GM19324 (cell line): ENCODE data around the gene NSFL1C.

Source experiments
- ATAC-seq: cut with Tn5 transposase; IDR thresholded peaks from one replicate; pipeline ENCODE4 v1.9.1; 2021; ENCODE audit warnings: mild to moderate bottlenecking, moderate library complexity; ENCODE audit not compliant: unreplicated experiment, low FRiP score

The NSFL1C gene

DNA sequence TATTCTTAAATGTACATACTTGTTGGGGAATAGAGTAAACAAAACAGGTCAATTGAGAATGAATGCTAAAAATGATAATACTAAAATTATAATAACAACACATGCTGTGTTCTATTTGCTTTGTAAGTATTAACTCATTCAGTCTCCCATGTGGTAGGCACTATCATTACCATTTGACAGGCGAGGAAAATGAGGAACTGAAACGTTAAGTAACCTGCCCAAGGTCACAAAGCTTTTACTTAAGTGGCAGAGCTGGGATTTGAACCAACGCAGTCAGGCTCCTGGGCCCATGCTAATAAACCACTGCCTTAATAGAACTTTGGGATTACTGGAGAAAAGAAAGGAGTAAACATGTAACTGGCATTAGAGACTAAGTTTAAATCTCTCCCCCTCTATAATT lies 3.8 kb downstream of the NSFL1C start:
- ATAC-seq: no peak

DNA sequence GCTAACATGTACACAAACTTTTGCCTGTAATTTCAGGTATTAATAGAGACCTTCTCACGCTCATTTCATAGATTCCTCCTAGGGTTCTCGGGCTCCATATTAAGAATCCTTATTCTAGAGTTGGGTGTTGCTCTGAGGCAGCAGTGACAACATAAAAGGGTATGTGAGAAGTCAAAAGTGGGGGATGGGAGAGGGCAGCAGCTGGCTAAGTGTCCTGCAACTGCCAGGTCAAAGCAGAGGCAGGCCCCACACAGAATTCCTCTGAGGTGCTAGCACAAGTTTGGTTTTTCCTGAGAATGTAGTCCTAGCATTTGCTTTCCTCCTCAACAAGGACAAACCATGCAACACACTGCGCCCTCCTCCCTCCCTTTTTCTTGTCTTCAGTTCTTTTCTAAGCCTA lies 4.6 kb downstream of the NSFL1C start:
- no peak for ATAC-seq

DNA sequence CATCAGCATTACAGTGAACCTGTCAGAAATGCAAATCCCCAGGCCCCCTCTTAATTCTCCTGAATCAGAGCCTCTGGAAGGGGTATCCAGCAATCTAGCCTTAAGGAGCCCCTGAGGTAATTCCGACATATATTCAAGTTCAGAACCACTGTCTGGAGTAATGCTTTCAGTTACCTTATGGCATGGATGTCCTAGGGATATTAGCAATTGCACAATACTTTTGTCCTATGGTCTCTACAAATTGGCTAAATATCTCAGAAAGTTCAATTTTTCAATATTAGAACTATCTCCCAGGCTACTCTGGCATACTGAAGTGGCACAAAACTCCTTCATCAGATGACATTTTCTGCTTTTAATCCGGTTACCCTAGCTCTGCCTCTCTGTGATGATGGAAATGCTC lies 6.4 kb downstream of the NSFL1C start:
- no peak for ATAC-seq

DNA sequence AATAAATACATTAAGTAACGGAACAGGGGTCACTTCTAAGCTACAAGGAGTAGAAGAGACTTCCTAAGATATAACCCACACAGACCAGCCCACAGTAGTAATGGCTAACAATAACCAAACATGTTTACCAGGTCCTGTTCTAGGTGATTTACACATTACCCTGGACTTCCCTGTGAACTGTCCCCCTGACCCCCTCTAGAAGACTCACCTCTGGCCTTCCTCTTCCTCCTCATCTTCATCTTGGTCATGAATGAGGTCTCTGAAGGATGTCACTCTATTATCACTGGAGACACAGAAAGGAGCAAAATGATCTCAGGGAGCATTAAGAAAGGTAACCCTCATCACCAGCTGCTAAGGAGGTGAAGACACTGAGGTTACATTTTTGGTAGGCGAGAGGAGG lies 8.7 kb downstream of the NSFL1C start:
- ATAC-seq: no peak

DNA sequence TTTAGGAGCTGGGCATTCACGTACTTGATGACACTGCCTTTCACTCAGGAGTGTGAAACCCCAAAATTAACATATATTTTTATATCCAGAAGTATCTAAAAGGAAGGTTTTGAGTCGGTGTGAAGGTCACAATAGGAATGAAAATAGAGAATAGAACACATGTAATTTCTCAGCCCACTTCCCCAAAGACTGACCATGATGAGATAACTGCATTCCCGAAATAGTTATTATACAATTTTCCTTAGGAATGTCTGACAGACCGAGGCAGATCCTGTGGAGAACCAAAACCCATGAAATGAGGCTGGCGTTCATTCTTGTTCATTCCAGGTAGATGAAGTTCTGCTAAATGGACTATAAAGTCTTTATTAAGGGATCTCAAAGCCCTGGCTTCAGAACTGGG lies 10.3 kb downstream of the NSFL1C start:
- ATAC-seq: no peak

DNA sequence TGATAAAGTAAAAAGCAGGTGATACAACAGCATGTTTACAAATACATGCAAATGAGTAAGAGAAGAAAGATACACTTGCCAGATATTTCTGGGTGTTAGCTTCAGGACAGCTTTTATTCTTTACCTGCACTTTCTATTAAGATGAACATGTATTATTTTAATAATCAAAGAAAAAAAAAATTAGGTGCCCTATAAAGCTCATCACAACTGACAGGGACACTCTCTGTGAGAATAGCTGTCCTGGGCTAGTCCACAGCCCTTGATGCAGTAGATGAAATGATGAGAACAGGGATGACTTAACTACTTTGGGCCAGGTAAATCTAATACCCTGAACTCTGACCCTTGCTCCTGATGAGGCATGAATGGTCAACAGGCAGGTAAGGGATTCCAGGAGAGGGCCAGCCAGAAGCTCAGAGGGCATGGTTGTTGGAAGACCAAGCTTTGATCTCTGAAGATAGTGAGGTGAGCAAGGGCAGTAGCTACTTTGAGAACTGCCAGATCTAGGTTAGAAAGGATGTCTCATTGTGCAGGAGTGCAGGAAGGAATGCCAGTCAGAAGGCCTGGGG lies 15.6 kb downstream of the NSFL1C start:
- no peak for ATAC-seq

DNA sequence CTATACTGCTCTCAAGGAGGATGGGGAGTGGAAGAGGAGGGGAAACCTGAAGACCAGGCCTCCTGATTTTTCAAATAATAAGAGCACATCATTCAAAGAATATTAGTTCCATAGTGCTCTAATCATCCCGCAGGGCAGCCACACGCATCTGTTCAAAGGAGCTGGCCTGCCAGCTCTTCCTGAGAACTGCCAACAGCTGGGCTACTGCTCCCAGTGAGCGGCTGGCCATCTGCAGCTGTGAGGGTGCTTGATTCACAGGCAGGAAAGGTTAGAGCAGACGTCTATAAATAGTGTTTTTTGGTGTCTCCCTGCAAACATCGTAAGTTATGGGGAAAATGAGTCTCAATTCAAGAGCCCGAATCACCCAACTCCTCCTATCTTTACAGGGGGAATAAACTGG lies 17.3 kb downstream of the NSFL1C start:
- no peak for ATAC-seq

DNA sequence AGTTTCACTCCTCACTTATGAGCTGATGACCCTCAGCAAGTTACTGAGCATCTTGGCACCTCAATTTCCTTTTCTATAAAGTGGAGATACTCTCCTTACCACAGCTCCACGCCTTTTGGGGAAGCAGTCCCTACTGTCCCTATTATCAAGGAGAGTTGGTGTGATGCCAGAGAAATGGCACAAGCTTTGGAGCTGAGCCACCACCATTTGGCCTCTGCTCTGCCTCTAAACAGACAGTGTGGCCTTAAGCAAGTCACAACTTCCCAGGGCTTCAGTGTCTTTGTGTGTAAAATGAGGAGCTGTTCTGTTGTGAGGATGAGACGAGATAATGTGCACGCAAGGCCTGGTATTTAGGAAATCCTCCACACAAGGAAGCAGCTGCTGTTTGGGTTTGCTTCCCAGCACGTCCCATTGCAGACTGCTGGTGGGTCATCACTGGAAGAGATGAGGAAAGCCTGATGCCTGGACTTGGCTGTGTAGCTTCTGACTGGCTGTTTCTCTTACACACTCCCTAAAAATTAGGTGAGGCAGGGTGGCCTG lies 18.5 kb downstream of the NSFL1C start:
- ATAC-seq: no peak

DNA sequence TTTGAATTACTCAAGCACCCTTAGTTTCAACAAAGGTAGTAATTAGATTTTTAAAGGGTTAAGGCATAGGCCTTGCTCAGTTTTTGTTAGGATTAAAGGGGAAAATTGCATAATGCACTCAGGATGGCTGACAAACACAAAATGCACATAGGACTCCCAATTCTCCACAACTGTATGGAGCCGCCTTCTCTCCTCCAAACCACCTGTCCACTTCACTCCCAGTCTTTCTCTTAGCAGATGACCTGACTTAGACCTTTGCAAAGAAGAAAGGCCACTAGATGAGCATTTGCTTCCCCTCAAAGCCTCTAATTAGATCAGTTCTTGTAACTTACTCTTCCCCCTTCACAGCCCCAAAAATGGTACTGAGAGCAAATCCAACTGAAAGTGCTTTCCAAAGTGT lies 20.1 kb downstream of the NSFL1C start:
- ATAC-seq: no peak

DNA sequence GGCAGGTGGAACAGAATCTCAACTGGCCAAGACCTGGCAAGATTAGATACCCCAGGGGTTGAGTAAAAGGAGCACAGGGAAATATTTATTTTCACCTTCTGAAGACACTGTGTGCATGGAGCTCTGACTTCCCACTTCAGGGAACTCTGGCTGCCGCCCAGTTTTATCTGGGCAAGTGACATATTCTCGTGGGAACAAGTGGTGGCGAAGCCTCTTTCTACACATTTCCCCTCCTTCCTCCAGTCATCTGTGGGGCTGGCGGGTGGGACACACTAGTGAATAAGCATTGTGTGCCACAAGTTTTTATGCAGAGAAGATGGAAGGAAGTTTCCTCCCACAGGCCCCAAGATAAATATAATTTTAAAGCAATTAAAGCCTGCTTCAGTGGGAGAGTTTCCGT lies 23.6 kb downstream of the NSFL1C start:
- ATAC-seq: no peak

DNA sequence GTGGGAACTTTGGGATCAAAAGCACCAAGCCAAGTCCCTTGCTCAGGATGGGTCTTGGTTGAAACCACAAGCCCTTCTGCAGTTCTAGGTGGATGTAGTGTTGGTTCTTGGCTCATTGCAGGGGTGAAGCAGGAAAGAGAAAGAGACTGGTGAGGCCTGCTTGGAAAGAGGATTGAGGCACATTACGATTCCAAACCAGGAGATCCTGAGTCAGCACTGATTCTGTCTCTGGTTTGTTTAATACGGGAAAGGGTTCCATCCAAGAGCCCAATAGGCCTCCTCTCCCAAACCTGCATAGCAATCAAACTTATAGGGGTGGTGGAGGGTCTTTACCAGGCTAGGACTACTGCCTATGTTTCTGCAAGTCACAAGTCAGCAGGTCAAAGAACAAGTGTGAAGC lies 24.3 kb downstream of the NSFL1C start:
- ATAC-seq: no peak

DNA sequence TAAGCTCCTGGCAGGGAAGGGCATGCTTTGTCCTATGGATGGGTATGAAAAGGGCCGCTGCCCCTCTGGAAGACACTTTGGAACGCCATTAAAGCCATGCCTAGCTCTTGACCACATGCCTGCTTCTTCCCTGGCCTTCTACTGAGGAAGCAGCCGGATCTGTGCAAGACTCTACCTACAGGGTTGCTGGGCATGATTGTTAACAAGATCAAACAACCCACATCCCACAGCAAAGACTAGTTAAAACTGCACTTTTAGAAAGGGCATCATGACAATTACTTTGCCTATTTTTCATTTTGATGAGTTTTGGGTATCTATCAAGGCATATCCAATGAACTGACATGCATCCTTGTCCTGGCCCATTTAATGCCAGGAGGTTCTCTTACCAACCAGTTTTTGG lies 25.5 kb downstream of the NSFL1C start:
- no peak for ATAC-seq

DNA sequence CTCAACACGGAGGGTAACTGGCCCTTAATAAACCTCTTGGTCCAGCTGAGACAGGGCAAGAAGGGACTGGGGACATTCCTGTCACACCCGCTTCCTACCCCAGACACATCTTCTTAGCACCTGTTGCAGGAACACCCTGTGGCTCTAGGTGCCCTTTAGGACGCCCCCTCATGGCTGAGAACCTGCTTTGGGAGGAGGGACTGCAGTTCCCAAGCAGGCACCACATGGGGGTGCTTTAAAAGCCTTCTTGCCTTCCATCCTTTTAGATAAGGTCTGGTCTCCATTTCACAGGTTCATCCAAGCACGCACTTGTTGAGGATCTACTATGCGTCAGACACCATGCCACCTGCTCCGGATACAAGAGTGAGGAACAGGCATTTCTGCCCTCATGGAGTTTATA lies 26.6 kb downstream of the NSFL1C start:
- no peak for ATAC-seq

DNA sequence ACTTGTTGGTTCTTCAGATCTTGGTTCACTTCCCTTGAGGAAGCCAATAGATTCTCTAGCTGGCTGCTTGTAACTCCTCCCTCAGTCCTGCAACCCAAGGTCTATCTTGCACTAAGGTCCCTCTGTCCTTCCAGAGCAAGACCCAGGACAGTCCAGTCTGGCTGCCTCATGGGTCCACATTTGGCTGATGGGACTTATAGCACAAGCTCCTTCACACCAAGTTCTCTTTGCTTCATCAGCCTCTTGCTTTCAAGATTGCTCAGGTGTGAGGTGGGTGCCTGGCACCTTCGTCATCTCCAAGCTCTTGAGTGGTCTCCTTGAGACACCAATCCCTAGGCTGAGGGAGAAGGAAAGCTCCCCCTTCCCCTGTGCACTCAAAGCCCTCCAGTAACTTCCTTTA lies 28.3 kb downstream of the NSFL1C start:
- no peak for ATAC-seq

DNA sequence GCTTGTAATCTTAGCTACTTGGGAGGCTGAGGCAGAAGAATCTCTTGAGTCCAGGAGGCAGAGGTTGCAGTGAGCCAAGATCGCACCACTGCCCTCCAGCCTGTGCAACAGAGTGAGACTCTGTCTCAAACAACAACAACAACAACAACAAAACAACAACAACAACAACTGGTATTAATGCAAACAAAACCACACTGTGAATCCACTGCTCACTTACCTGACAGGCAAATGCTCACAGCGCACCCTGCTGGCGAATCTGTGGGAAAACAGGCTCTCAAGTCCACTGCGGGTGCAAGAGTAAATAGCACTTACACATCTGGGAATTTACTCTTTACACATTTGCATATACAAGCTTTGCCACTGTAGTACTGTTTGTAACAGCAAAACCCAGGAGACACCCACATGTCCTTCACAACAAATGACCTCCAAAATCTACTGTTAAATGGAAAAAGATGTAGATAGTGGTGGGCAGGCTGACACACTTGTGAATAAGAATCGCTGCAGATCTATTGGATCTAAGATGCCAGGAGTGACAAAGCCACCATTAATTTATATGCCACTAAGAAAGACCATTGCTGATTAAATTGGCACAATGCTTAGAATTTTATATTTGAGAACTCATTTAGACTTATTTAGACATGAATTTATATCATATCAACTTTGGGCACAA lies 29.3 kb downstream of the NSFL1C start:
- ATAC-seq: no peak

DNA sequence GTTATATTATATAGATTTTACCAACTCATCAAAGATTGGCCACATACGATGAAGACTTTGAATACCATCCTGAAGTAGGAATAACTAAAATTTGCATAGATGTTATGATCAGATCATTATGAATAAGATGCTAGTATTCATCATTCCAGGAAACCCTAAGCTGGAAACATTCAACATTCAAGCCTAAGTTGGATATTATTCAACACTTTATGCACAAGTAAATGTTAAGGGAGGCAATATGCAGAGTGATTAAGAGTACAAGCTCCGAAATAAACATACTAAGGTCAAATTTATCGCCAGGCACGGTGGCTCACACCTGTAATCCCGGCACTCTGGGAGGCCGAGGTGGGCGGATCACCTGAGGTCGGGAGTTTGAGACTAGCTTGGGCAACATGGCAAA lies 30.4 kb downstream of the NSFL1C start:
- ATAC-seq: no peak

DNA sequence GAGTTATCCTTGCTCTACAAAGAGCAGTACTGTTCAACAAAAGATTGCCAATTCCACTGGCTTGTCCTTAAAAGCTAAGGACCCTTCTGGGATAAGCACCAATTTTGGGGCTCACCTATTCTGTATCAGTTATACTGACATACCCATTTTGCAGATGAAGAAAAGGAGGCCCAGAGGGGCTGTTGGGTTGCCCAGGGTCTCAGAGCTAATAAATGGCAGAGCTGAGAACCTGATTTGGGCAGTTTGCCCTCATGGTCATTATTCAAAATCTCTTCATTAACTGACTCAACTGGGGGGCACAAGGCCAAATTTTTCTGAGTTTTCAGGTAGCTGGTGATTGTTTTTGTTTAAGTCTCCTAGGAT lies 31.3 kb downstream of the NSFL1C start:
- ATAC-seq: no peak

DNA sequence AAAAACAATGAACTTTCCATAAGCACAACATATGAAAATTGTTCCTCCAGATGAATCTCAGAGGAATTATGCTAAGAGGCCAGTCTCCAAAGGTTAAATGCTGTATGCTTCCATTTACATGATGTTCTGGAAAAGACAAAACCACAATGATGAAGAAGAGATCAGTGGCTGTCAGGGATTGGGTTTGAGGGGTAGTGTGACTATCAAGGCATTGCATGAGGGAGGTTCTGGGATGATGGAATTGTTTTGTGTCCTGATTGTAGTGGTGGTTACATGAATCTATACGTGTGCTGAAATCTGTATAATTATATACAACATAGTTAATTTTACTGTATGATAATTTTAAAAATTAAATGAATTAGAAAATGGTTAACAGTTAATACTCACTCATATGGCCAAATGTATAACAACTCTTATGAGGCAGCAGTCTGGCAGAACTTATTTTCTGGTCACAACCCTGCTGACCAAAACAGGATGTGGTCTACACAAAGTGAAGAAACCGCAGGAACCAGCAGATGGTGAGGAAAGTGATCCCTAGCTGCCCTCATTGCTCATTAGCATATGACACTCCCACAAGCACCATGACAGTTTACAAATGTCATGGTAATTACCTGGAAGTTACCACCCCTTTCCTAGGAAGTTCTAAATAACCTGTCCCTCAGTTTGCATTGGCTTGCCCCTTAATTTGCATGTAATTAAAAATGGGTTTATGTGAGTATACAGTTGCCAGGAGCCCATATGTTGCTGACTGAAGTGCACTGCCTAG lies 31.9 kb downstream of the NSFL1C start:
- ATAC-seq: peak; percentile 79

DNA sequence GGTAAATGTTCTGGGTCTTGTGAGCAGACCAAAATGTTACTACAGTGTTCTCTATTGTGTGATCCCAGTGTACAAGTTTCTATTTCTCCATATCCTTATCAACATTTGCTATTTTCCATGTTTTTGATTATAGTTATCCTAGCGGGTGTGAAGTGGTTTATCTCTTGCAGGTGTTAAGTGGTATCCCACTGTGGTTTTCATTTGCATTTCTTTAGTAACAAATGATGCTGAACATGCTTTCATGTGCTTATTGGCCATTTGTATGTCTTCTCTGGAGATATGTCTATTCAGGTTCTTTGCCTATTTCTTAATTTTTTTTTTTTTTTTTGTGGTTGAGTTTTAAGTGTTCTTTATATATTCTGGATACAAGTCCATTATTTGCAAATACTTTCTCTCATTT lies 35.5 kb downstream of the NSFL1C start:
- no peak for ATAC-seq

DNA sequence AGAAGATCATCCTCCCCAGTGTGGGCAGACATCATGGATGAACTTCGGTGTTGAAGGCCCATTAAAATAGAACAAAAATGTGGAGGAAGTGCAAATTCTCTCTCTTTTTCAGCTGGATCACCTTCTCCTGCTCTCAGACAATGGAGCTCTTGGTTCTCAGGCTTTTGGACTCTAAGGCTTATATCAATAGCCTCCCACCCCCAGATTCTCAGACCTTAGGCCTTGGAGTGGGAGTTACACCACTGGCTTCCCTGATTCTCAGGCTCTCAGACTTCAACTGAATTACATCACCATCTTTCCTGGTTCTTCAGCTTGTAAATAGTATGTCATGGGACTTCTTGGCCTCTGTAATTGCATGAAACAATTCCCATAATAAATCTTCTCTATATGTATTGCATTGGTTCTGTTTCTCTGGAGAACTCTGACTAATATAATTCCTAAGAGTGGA lies 36.6 kb downstream of the NSFL1C start:
- ATAC-seq: no peak

DNA sequence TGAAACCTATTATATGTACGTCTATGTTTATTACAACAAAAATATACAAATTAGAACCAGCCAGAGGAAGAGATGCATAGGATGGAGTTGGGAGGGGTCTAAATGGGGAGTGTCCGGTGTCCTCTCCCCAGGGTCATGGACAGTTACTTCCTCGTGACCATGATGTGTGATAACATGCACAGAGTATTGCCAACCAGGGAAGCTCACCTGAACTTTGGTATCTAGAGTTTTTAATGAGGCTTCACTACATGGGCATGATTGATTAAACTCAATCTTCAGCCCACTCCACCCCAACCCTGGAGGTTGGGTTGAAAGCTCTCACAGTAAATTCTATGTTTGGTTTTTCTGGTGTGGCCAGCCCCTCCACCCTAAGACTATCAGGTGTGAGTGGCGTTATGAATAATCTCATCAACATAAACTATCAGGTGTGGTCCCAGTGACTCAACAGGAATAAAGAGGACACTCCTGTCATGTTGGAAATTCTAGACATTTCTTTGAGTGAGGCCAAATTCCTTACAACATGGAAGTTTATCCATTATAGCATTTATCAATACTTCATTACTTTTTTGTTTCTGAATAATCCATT lies 37.4 kb downstream of the NSFL1C start:
- no peak for ATAC-seq
